GM12872 (cell line): ENCODE data around the gene ZNF367.
A peak's percentile ranks its signal among the peaks of the same experiment; 100 is the strongest.

Experiments
- TF ChIP-seq, protein P1 (sequence below): IDR thresholded peaks from 3 replicates; pipeline ENCODE4 v1.5.1; 2011; ENCODE audit warnings: low read depth, mild to moderate bottlenecking, low read length, moderate library complexity; ENCODE audit not compliant: insufficient read depth

Gene ZNF367

DNA sequence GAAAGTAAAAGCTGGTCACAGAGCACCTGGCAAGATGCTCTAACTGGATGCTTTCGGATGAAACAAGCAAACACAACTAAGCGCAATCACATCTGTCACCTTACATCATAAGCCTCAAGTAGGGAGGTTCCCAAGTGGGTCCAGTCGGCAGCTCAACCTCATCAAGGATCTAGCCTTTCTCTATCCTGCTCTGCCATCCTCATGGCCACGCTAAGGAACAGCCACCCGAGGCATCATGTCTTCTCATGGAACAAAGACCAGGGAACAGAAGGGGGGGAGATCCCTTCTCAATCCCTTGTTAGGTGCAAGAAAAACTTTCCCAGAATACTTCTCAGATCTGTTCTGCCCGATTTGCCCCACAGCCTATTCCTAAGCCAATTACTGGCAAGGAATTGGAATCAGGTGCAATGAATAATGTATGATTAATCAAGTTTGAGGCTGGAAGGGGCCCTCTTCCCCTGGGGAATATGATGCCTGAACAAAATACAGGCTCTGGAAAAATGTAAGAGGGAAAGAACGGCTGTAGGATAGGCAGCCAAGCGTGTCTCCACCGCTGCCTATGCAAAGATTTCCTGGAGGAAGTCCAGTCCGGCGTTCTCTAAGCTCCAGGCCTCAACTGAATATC is 30.5 kb upstream of the ZNF367 start:
- TF ChIP-seq, protein P1, sequence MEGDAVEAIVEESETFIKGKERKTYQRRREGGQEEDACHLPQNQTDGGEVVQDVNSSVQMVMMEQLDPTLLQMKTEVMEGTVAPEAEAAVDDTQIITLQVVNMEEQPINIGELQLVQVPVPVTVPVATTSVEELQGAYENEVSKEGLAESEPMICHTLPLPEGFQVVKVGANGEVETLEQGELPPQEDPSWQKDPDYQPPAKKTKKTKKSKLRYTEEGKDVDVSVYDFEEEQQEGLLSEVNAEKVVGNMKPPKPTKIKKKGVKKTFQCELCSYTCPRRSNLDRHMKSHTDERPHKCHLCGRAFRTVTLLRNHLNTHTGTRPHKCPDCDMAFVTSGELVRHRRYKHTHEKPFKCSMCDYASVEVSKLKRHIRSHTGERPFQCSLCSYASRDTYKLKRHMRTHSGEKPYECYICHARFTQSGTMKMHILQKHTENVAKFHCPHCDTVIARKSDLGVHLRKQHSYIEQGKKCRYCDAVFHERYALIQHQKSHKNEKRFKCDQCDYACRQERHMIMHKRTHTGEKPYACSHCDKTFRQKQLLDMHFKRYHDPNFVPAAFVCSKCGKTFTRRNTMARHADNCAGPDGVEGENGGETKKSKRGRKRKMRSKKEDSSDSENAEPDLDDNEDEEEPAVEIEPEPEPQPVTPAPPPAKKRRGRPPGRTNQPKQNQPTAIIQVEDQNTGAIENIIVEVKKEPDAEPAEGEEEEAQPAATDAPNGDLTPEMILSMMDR, result no peak

DNA sequence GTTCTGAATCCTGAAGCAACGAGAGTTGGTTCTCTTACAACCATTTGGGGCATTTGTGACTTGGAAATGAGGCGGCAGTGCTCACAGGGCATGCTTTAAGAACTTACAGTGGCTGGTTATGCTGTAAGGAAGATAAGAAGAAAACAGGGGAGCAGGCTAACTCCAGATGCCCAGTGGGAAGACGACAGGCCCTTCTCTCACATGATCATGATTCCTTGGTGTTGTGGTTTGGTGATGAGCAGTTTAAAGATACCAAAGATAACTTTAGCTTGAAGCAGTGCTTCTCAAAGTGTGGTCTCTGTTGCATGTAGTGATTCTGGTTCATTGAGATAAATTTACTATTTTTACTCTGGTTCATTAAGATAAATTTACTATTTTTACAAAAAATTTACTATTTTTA is 29.2 kb upstream of the ZNF367 start:
- TF ChIP-seq, protein P1, result no peak

- TF ChIP-seq, protein P1, result no peak
Observed at GRCh38 chr9:96442491-96442890, 24.3 kb upstream of the ZNF367 start.

DNA sequence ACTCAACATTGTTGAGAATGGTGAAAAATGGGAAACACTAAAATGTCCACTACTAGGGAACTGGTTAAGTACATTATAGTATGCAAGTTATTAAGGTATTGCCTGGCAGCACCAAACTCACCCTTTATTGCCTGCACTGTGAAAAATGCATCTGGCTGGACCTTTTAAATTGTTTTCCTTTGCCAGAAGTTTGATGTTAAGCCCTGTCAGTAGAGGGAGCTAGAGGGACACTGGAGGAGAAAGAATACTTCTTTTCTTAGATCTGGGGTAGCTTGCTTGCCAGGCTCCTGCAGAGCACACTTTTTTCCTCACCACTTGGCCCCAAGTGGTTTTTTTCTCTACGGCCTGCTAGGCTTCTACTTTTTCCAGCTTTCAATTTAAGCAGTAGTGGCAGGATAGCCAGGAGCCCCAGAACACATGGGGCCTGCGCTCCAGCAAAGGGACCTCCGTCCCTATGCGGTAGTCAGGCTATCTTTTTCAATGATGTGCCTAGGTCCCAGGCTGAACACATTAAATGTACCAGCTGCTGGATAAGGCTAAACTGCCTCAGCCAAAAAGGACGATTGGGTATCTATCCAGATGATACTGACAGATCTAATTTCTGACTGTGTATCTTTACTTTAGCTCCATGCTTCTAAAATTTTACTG is 23.8 kb upstream of the ZNF367 start:
- TF ChIP-seq, protein P1, result peak; percentile 66

GRCh38 chr9:96440671-96441199 is 22.6 kb upstream of the ZNF367 start:
- TF ChIP-seq, protein P1, result no peak

GRCh38 chr9:96437454-96437853 is 19.3 kb upstream of the ZNF367 start:
- TF ChIP-seq, protein P1, result no peak

GRCh38 chr9:96436456-96437126 is 18.4 kb upstream of the ZNF367 start:
- TF ChIP-seq, protein P1, result no peak
